Measurements from ENCODE around the gene RERE.

The RERE gene

DNA sequence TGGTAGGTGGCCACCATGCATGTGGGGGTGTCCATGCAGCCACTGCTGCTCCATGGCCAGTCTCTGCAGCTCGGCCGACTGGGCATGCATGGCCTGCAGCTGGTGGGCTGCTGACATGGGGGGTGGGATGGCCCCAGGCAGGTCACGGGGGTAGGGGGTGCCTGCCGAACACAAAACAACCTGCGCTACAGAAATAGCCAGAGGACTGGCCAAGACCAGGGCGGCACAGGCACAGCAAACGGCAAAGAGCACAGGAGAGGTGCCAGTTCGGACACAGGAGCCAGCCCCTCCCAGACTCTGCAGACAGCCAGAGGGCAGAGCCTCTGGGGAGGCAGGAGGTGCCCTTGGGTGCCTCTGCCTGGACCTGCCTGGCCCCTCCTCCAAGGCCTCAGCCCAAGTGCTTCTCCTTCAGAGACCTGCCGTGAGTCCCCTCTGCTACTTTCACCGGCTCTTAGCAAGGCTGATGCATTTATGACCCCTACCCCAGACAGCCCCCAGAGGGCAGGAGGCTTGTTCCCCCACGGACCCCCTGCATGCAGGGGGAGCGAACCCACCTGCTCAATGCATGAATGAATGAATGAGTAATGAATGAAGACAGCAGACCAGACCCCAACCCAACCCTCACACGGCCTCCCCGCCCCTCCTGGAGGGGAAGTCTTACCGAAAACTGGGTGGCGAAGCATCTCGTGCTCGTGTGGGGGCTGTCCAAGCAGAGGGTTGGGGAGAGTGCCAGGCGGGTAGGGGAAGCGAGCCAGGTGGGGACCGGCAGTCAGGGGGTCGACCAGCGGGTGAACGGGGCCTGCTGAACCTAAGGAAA lies 461.8 kb downstream of the RERE start:
- no peak for DNase-seq

DNA sequence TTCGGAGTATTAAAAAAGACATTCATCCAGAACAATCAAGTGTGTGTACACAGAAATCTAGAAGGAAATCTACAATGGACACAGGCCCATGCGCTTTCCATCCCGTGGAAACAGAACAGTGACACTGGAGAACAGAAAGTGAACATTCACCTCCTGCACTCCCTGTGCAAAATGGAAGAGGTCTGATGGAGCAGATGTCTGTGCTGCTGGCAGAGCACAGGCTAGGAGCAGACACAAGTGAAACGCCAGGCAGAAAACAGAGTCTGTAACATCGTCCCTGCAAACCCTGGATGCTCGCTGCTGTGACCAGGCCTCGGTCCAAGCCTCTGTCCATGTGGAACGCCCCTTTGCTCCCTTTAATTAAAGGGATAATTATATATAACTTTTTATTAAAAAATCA lies 463.4 kb downstream of the RERE start:
- DNase-seq = no peak

DNA sequence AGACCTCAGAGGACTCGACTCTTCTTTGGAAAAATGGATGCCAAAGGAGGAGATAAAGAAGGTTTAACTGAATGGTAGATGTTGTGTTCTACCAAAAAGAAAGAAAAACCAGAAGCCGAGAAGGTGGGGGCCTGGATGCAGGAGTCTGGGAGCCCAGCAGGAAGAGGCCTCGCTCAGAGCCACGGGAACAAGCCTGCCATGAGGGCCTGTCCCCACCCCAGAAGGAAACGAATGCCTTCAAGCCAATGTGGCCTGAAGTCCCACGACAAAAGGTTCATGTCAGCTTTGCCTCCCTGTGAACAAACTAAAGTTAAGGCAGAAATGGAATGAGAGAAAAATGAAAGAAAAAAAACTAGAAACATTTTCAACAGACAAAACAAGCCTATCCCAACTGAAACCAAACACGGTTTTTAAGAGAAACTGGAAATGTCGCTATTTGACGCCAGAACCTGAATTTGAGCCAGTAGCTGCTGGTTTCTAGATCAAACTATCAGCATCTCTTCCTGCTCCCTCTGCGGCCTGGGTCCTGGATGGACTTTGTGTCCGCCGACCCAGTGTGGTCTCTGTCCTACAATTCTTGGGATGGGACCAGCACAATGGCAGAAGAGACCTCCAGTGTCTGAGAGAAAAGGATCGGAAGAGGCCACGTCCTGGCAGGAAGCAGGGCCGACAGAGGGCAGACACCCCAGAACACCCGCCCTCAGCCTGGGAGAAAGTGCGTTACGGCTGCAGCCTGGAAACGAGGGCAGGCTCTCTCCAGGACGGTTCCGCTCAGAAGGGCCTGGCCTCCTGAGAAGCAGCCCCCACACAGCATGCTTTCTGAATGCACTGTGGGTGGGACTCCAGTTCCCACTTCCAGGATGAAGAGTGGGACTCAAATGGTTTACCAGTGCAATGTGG lies 464.3 kb downstream of the RERE start:
- no peak for DNase-seq

DNA sequence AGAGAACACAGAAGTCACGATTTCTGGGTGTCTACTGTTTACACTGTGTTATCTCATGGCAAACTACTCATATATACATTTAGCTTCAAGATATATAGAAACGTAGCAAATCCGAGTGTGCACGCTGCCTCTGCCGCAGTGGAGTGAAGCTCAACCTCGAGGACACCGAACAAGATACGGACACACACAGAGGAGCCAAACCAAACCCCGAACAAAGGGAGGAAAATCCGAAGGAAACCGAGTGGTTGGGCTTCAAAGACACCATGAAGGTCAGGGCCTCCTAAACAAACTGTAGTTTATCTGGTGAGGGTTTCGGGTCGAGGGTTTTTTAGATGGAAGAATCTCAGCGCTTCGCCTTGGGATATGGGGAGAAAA lies 465.0 kb downstream of the RERE start:
- no peak for DNase-seq

DNA sequence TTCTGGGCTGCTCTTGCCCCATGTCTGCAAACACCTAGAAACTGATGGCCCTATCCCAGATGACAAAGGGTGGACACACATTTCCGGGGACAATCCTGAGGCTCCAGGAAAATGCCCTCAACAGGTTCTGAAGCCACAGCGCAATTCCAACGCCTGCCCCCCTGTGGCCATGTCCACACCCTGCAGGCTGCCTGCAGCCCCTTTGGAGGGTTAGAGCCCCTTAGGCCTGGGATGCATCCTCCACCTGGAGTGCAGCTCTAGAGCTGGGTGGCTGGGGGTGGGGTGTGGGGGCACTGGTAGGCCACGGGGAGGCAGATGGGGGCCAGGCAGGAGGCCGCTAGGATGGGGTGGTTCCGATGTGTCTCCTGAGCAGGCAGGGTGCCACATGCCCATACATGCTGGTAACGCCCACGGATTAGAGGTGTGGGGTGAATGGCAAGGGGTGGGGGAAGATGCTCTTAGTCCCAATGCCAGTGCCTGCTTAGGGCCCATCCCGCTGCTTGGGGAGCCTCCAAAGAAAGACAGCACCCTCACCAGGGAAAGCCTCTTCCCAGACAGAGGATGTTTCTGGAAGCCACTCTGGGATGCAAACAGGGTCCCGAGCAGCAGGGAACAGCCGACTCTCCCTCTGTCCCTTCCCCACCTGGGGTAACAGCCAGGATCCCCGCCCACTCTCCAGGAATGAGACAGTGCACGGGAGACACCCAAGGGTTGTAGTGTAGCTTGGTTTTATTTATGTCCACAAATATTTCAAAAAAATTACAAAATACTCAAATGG lies 465.6 kb downstream of the RERE start:
- no peak for DNase-seq

DNA sequence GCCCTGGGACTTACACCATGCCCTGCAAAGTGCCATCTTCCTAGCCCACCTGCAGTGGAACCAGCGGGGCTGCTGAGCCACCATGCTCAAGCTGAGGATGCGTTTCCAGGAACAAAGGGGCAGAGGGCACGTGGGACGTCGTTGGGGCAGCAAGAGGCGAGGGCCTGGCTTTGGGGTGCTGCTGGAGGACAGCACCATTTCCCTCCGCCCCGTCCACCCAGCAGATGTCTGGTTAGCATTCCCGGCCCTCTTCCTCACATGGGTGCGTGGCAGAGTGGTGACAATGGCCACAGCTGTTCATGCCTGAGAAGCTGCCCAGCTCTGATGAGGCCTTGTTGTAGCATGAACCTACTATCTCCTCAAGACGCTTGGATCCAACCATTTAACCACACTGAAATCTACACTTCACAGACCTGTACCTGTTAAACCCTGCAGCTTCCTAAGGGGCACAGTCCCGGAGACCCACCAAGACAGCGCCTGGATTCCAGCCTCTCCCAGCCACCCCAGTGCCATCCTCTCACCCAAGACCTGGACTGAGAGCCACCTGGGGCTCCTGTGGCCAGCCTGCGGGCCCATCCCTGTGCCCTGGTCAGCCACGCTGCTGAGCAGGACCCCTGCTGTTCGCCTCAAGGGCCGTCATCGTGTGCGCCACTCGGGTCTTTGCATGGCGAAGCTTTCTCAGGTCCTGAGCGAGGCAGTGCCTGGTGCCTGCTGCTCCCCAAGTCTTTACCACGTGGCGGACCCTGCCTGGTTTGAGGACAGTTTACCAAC lies 466.3 kb downstream of the RERE start:
- no peak for DNase-seq

DNA sequence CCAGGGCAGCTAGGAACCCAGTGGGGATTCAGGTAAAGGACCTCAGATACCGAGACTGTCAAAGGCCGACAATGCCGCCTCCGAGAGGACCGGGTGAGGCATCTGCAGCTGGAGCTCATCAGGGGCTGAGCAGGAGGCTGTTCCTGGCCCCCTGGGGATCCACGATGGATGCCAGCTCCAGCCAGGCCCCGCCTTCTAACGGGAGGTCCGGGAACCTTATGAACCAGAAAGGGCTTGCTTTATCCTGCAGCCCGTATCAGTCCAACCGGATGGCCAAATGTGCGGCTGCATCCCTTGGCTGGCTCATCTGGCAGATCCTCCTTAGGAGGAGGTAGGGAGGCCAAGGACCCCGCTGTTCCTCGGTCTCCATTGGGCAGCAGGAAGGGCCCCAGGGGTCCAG lies 467.5 kb downstream of the RERE start:
- no peak for DNase-seq

DNA sequence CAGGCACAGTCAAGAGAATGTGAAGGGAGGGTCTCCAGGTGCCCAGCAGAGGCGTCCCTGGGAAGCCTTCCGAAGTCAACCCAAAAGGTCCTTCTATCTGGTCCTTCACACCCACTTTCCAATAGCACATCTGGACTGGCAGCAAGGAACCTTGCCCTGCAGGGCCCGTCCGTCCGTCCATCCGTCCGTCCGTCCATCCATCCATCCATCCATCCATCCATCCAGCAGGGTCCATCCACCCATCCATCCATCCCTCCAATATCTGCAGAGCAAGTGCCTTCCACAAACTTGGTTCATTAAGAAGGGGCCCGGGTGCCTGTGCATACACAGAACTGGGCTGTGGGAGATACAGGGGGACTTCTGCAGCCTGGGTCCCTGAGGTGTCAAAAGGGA lies 468.0 kb downstream of the RERE start:
- DNase-seq = no peak

DNA sequence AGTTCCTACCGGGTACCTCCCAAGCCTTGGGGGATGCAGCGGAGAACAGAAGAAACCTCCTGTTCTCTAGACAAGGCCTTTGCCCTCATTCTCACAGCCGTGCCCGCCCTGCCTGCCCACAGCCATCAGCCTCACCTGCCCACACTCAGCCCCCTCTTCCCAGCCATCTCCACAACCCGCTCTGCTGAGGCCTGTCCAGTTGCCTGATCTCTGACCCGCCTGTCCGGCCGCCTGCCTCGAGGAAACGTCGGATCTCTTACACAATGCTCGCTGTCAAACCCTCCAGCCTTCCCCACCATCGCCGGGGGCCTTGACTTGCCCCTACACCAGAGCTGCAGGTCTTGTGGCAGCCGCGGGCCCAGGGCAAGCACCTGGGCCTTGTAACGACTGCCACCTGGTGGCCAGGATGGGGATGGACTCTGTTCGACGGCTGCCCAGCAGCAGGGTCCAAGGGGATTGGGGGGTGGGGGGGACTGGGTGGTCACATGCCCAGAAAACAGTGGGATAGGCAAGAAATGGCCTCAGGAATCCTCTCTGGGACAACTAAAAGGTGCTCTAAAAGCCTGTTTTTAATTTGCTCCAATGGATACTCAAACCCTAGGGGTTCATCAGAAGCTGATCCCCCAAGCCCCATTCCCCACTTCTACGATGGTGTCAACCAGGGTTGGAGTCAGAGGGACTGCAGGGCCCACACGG lies 468.5 kb downstream of the RERE start:
- DNase-seq = peak; percentile 70

DNA sequence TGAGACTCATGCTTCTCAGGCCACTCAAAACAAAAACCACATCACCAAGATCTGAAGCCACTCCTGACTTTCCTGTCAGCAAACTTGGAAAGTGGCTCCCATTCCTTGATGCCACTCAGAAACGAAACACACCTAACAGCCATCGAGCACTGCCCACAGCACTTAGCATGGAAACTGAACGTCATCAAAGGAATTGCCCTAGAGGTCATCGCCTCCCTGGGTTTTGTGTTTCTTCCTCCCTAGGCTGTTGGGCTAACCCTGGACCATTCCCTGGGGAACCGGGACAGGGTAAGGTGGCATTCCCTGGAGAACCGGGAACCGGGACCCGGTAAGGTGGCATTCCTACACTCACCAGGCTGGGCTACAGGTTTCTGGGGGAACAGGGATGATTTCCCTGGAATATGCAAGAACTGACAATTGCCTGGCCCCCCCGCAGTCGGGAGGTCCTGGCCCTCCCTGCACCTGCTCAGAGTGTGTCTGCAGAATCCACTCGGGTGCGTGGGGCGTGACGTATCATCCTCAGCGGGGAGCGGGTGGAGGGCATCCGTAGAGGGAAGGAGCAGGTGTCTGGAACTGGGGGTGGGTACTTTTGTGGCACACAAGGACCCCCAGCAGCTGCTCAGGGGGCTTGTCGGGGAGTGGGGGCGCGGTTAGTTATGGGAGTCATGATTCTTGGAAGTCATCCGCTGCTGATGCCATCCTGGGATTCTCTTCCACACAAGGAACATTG lies 469.2 kb downstream of the RERE start:
- no peak for DNase-seq

DNA sequence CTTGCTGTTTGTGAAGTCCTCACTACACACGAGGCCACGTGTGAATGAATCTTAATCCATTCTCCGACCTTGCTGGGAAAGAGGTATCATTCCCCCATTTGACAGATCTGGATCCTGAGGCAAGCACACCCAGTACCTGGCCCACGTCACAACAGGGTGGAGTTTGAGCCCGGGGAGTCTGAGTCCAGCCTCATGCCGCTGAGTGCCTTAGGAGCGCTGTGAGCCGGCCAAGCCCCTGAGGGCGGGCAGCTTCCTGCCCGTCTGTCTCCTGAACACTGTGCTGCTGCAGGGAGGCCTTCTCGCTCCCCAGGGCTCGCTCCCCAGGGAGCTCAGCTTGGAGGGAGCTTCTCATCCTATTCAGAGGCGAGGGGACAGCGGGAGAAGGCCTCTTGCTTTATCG lies 469.8 kb downstream of the RERE start:
- DNase-seq = no peak

DNA sequence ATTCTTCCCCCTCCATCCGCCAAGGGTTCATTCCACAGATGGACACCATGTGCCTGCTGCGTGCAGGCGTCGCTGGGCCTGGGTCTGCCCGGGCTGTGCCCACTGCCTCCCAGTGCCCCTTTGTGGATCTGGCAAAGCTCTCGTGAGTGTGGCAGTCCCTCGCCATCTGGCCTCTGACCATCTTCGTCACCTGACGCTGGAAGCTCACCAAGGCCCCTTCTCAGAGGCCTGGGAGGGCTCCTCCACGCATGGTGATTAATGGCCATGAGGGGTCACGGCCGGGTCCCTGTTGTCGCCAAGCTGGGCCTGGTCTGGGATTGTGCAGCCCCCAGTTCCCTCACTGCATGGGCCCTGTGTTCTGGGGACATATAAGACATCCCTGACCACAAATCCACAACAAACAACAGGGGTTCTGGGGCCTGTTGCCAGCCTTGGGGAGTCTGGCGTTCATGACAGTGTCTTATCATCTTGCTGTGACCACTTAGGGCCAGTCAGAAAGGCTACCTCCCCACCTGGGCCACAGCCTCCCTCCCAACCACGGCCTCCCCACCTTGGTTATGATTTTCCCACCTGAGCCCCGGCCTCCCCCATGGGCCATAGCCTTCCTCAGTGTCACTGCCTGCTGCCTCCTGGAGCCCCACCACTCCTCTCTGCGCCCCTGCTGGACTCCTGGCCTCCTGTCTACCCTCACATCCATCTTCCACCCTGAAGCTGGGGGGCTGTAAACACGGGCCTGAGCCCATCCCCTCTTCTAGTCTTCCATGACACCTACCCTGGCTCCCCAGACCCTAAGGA lies 471.6 kb downstream of the RERE start:
- DNase-seq = no peak

DNA sequence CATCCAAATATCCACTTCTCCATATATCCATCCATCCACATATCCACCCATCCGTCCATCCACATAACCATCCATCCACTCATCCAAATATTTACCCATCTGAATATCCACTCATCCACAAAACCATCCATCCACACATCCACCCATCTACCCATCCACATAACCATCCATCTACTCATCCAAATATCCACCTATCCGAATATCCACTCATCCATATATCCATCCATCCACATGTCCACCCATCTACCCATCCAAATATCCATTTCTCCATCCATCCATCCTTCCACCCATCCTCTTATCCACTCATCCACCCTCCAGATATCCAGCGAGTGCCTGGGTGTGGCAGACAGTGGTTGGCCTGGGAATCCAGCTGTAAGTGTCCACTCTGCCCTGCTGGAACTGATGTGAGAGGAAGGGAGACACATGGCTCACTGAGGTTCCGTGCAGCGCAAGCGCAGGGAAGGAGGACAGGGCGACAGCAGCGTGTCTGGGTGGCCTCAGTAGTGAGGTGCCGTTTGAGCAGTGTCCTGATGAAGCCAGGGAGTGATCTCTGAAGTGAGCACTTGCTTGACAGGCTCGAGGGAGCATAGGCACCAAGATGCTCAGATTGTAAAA lies 472.4 kb downstream of the RERE start:
- DNase-seq = no peak

DNA sequence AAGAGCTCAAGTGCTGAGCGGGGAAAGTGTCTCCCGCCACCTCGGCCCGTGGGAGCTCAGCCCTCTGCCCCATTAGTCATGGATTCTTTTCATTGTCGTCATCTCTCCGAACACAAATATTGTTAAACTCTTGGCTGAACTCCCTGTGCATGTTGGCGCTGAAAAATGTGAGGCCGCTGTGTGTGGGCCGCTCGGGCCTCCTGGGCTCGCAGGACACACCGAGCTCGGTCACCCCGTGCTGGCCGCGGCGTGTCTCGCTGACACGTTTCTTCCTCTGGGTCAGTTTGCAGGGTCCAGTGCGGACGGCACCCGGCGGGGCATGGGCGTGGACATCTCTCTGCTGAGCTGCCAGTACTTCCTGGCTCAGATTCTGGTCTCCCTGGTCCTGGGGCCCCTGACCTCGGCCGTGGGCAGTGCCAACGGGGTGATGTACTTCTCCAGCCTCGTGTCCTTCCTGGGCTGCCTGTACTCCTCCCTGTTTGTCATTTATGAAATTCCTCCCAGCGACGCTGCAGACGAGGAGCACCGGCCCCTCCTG lies 473.9 kb downstream of the RERE start:
- no peak for DNase-seq

DNA sequence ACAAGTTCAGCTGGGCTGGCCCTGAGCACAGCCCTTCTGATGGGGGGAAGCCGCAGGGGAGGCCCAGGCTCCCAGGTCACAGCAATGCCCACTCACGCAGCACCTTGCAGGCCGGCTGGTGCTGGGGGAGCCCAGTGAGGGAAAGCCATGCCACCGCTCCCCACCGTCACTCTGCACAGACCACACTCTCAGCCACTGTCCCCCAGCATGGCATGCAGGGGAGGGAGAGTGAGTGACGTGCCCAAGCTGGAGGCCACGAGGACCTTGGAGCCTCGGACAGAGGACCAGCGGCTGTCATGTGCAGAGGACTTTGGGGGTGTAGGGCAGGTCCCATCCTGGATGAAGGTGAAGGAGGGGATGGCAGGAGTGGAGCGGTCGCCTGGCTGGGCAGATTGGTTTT lies 474.4 kb downstream of the RERE start:
- no peak for DNase-seq

DNA sequence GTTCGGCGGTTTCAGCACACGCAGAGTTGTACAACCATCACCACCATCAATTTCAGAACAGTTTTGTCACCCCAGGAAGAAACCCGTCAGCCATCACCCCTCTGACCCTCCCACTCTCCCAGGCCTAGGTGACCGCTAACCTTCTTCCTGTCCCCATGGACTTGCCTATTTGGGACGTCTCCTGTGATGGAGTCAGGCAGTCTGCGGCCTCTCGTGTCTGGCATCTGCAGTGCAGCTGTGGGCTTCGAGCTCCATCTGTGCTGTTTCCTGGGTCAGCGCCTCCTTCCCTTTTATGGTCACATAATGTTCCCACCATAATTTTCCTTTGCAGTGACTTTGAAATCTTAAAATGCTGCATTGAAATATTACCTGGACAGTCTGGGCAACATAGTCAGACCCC lies 475.1 kb downstream of the RERE start:
- DNase-seq = no peak

DNA sequence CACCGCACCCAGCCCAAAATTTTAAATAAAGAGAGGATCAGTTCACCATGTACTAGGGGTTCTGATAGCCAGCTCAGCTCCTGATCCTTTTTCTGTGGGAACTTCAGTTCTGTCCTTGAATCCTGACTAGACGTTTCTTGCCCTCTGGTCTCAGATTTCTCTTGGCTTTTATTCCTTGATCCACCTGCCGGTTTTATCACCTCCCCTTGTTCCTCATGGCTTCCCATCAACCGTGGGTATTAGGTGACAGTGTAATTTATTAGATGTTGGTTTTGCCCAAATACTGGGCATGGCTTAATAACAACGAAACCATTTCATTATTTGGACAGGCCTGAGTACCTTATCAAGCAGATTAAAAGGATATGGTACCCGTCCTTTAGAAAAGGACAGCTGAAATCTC lies 477.0 kb downstream of the RERE start:
- DNase-seq = no peak

DNA sequence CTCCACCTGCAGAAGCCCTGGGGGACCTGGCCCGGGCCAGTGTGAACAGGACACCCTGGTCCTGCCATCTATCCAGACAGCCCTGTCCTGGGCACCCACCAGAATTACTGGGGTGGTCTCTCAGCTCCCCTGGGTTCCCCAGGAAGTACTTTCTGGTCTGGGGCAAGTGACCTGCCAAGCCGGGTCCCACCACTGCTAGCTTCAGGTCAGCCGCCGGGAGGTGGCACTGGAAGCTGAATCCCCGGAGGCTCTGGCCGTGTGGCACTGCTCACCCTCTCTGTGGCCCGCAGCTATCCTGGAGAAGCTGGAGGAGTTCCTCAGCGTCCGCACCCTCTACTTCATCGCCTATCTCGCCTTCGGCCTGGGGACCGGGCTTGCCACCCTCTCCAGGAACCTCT lies 478.2 kb downstream of the RERE start:
- DNase-seq = no peak

DNA sequence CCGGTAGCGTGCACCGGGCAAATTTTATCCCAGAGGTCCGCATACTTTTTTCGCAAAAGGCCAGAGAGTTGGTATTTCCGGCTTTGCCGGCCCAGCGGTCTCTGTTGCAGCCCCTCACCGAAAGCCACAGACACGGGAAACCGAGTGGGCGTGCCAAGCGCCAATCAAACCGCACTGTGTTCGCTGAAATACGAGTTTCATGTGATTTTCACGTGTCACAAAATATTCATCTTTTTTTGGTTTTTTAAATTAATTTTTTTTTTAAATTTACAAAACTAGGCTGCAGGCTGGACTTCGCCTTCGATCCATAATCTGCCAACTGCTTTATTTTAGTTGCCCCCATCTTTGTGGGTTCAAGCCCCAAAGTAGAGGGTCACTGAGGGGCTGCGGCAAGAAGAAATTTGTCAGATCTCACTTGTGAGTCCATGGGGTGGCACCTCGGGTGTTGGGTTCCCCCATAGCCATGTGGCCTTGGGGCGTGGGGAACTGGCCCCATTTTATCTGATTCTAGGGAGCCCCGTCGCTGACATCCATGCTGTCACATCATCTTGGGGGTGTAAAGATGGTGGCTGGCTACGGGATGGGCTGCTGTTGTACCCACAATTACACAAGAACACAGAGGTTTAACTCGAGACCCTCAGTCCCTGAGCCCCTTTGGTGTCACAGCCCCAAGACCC lies 478.8 kb downstream of the RERE start:
- DNase-seq = no peak

Measured in activated gamma-delta T cell treated with Interleukin-2 at 50 U/mL for 16 hours (primary cell).